Cardiac fibroblast (primary cell): ENCODE results near the gene DDB1.
A peak's percentile ranks its signal among the peaks of the same experiment; 100 is the strongest.

Source experiments
- DNase-seq, 2 donors: peaks; one replicate each; pipeline versions ENCODE4 v3.0.0 to v3.0.0-alpha.2; 2010; ENCODE audit warnings: low read depth in 2 of 2
- H3K4me3 ChIP-seq, 2 donors: replicated peaks in 1 of 2; 1 replicate in 1 of 2; 2 replicates in 1 of 2; pipeline ENCODE4 v1.5.1; 2011; ENCODE audit warnings: low read depth in 2 of 2, low read length in 2 of 2, mild to moderate bottlenecking in 2 of 2, moderate library complexity in 1 of 2
- CTCF ChIP-seq: IDR thresholded peaks from one replicate; pipeline ENCODE4 v1.5.1; 2011; ENCODE audit warnings: low read depth, mild to moderate bottlenecking, low read length, inconsistent platforms

The DDB1 gene

DNA sequence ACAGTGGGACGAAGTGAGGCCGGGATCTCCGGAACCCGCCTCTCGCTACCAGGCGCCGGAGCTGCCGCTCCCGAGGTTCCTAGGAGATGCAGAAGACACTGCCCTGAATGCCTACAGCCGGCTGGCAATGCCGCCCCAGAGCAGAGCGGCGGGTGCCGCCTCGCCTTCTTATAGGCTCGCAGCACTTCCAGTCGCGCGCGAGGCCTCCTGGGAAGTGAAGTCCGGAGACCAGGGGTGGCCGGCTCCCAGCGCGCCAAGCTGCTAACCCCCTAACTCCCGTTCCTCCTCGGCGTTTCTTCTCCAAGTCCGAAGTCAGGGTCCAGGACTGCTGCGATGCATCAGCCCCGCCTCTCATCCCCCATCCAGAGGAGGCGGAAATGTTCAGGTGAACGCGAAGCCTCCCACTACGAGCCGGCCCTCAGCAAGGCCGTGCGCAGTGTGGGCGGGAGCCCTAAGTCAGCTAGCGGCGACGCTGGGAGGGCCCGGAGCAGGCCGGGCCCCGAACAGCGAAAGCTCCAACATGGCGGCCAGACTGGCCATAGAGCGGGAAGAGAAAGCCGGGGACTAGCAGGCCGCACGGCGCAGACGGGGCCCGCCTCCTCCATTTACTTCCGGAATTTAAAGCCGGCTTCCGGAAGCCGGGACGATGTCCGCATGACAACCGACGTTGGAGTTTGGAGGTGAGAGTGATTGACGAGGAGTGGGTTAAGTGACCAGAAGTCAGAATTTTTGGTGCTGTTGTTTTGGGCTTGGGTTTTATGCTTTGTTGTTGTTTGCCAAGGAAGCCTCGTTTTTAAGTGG lies 29.0 kb upstream of the DDB1 start, which contains the start of the genes CYB561A3 and TMEM138:
Gene CYB561A3, minus strand, starts transcription at position 142 of the 801 bp plus-strand sequence. CDS start 5,169 bp downstream, outside the sequence.
Gene TMEM138, plus strand, starts transcription at position 634 of the 801 bp plus-strand sequence. CDS start 2,017 bp downstream, outside the sequence.
- peak; percentile 94 for DNase-seq
- peak within 1 kb of the TSS; percentile 75 to 89 for H3K4me3 ChIP-seq
- no peak for TF ChIP-seq CTCF

GRCh38 chr11:61361237-61361740 lies 28.4 kb upstream of the DDB1 start:
- peak overlapping the region; percentile 75 to 89 for H3K4me3 ChIP-seq
- TF ChIP-seq CTCF = no peak
- no peak for DNase-seq

DNA sequence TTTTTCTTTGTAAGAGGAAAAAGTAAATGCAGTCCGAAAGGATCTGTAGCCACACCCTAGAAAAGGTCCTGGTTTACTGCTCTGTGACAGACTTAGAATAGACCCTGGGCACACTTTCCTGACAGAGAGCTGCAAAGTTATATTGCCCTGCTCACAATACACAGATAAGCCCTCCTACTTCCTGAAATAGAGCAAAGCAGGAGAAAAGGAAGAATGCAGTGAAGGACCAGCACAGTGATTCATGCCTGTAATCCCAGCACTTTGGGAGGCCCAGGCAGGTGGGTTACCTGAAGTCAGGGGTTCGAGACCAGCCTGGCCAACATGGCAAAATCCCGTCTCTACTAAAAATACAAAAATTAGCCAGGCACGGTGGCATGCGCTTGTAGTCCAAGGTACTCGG lies 26.6 kb upstream of the DDB1 start:
- DNase-seq = no peak
- H3K4me3 ChIP-seq = no peak overlapping the region
- no peak for TF ChIP-seq CTCF

GRCh38 chr11:61358566-61358965 lies 25.7 kb upstream of the DDB1 start:
- TF ChIP-seq CTCF = no peak
- no peak for DNase-seq

DNA sequence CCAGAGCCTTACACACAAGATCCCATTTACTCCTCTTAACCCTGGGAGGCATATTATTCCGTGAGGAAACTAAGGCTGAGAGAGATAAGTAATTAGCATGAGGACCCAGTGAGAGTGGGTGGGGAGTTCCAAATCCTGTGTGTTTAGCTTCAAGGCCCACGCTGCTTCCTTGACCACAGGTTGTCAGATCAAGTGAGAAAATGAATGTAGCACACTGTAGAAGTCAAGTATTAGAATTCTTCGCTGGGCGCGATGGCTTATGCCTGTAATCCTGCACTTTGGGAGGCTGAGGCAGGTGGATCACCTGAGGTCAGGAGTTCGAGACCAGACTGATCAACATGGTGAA lies 25.0 kb upstream of the DDB1 start:
- DNase-seq = no peak
- H3K4me3 ChIP-seq = no peak overlapping the region
- no peak for TF ChIP-seq CTCF

More at GRCh38 chr11:61358566-61358965, 25.7 kb upstream of the DDB1 start:
- H3K4me3 ChIP-seq = no peak overlapping the region

DNA sequence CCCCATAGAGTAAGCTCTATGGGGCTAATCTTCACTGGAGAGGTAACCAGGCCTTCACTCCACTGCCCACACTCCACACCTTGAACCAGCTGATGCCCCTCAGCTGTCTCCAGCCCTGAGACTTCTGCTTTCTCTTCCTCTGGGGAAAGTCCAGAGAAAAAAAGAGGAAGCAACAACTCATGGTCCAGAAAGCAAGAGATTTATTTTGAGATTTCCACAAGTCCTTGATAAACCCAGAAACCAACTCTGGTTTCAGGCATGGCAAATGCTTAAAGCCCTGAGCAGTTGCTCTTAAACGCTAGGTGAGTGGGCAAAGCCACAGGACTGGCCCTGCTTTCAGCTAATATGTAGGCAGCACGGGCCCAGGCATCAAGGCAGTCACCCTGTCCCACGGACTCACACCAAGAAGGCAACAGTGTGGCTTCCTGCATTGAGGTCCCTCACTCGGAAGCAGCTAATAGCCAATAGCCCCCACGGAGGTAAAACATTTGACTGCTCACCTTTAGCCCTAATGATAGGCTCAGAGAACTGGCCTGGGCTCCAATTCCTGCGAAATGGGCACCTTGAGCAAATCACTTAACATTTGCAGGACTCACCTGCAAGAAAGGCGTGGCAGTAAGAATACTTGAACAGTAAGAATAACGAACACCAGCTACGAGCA lies 24.5 kb upstream of the DDB1 start:
- no peak for DNase-seq
- no peak for TF ChIP-seq CTCF
- no peak overlapping the region for H3K4me3 ChIP-seq
